Pancreas (tissue), 10 donors: ENCODE measurements around the gene DTD1. TPM values are rescaled to one million over a fixed set of nuclear protein-coding genes. Genes with fewer than 3 reads are reported as not detected.

ENCODE experiments used
- ATAC-seq, 4 donors: fragments of 200-7000 bp; cut with Tn5 transposase; one replicate each; pipeline versions ENCODE4 v1.8.0 to v1.9.1; 2020; ENCODE audit warnings: mild to moderate bottlenecking in 4 of 4, moderate library complexity in 4 of 4
- DNase-seq, 6 donors: peaks; one replicate each; pipeline ENCODE4 v3.0.0-alpha.2; 2020
- FAIRE-seq: peaks from 2 replicates; lab custom pipeline; 2012; peaks lifted over from hg19 to GRCh38; lab: Jason Lieb, UNC
- H3K27ac ChIP-seq, 4 donors: fragments of 200-600 bp; sonication (generic); 1 replicate in 3 of 4; 2 replicates in 1 of 4; pipeline versions ENCODE4 v1.5.0 to v1.8.0; 2020
- H3K27me3 ChIP-seq, 4 donors: fragments of 200-600 bp; one replicate each; pipeline ENCODE4 v1.8.0; 2021
- H3K36me3 ChIP-seq, 3 donors: fragments of 200-600 bp; sonication (generic) in 1 of 3; one replicate each; pipeline versions ENCODE4 v1.5.0 to v1.8.0; 2020 to 2021
- H3K4me1 ChIP-seq, 3 donors: fragments of 200-600 bp; one replicate each; pipeline ENCODE4 v1.8.0; 2021
- H3K4me3 ChIP-seq, 4 donors: fragments of 200-600 bp; sonication (generic) in 2 of 4; one replicate each; pipeline versions ENCODE4 v1.5.0 to v1.8.0; 2020 to 2021
- H3K9me3 ChIP-seq, 4 donors: fragments of 200-600 bp; one replicate each; pipeline ENCODE4 v1.8.0; 2021
- CTCF ChIP-seq, 4 donors: fragments of 200-600 bp; sonication (generic) in 3 of 4; IDR thresholded peaks; one replicate each; pipeline versions ENCODE4 v1.5.0 to v1.8.0; 2021; ENCODE audit warnings: antibody characterized with exemption in 4 of 4
- WGBS, 2 donors: extraction: QIAGEN DNeasy Blood & Tissue Kit; methylation state at CpG; one replicate each; pipeline ENCODE4 v1.1.7; 2013; 5-methylcytosine and 5-hydroxymethylcytosine counted together
- intact Hi-C, 3 donors: fragments of 100-400 bp; cut with DNase I; formaldehyde crosslinking; loops; one replicate each; pipeline versions ENCODE4 v1.11.1 to v1.14.2; 2022
- polyA plus RNA-seq, 2 donors: library from polyadenylated mRNA; stranded (reverse); fragments of 200-250 nt; gene quantifications; one replicate each; pipeline ENCODE4 v1.2.3, GENCODE V29; 2013
- total RNA-seq, 6 donors: library from RNA; stranded (reverse); fragmentation: NEBNext Ultra II Directional in 4 of 6; extraction: Animal tissue kit (Norgen Biotek cat#: 25700) in 4 of 6; gene quantifications; one replicate each; pipeline versions ENCODE4 v1.2.1 to v1.2.4, GENCODE V29; 2021 to 2023
- donor health status: healthy with polysubstance abuse.
- donor health status: DM: no; HTN: no; CAD: no; lungs with moderate emphysema.
- donor health status: DM: no; HTN: no; CAD: no.
- donor health status: control.
- donor health status: control.
- donor health status: Bipolar disorder and iron deficiency.
- donor health status: DM: yes; HTN: yes; CAD: no.
- donor health status: DM: no; HTN: no; CAD: no.
- donor health status: DM: no; HTN: no; CAD: no.
- donor health status: DM: yes; HTN: yes; CAD: no.

Gene DTD1
- total and polyA plus RNA-seq, 8 donors, result 7.4 to 20.6 (median 12.1) TPM

DNA sequence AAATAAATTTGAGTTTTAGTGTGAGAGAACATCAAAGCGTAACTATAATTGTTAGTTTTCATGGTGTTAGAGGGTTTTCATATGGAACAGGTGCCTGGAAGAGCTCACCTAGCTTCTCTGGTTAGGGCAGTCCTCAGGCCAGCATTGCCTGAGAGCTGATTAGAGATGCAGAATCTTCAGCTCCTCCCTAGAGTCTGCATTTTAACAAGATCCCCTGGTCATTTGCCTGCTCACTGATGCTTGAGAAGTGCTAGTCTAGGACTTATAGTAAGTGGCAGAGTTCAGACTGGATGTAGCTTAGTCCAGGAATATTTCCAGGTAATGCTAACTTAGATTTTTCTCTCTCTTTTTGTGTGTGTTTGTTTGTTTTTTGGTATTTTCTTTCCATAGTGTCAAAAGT lies 42.3 kb upstream of the DTD1 start:
- intact Hi-C loops, result no loop called here
- no peaks in the 10 kb centered on the region for H3K27me3 ChIP-seq
- FAIRE-seq (no peak), ATAC-seq (no peak), DNase-seq (no peak)
- peaks cover 8 to 17% (median 16%) of the 10 kb centered on the region in 3 donors for H3K4me1 ChIP-seq
- no peak overlapping the region for H3K4me3 ChIP-seq
- H3K27ac ChIP-seq, result no peak overlapping the region
- no peak for TF ChIP-seq CTCF (IDR thresholded peaks at IDR 0.05)
- H3K36me3 ChIP-seq, result peaks cover 0 to 39% (median 16%) of the 10 kb centered on the region in 3 donors
- no peaks in the 10 kb centered on the region for H3K9me3 ChIP-seq
- 97 to 100% methylated on average over 1 of the region's 1 CpG for WGBS, 2 donors

DNA sequence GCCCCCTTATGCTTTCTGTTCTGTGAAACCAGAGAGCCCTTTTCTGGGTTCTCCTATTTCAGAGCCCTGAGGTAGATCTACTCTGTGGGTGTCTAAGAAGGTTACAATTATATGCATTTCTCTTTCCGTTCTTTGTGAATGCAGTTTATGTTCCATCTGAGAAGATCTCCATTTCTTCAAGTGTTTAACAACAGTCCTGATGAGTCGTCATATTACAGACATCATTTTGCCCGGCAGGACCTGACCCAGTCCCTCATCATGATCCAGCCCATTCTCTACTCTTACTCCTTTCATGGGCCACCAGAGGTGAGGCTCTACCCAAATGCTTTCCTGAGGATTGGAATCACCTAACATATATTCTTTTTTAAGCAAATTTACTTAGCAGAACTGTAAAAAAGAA lies 39.4 kb upstream of the DTD1 start:
- DNase-seq, result no peak
- no peak for TF ChIP-seq CTCF (IDR thresholded peaks at IDR 0.05)
- H3K27me3 ChIP-seq, result no peaks in the 10 kb centered on the region
- FAIRE-seq, result no peak
- WGBS, 2 donors, result 94 to 95% methylated on average over 3 of the region's 3 CpGs
- intact Hi-C loops, result no loop called here
- H3K4me3 ChIP-seq, result no peak overlapping the region
- H3K4me1 ChIP-seq, result peaks cover 8 to 13% (median 13%) of the 10 kb centered on the region in 3 donors
- no peaks in the 10 kb centered on the region for H3K9me3 ChIP-seq
- no peak overlapping the region for H3K27ac ChIP-seq
- H3K36me3 ChIP-seq, result peaks cover 0 to 51% (median 23%) of the 10 kb centered on the region in 3 donors
- ATAC-seq, result no peak

GRCh38 chr20:18553746-18554145 lies 34.1 kb upstream of the DTD1 start:
- Histone ChIP-seq H3K27me3 (no peaks in the 10 kb centered on the region), H3K4me1 (no peaks in the 10 kb centered on the region), H3K9me3 (no peaks in the 10 kb centered on the region), H3K4me3 (no peak overlapping the region), H3K36me3 (peaks cover 0 to 65% (median 16%) of the 10 kb centered on the region in 3 donors), H3K27ac (no peak overlapping the region)
- ATAC-seq (no peak), FAIRE-seq (no peak), DNase-seq (no peak)
- TF ChIP-seq CTCF (IDR thresholded peaks at IDR 0.05), result no peak
- intact Hi-C loops, result no loop called here
- WGBS, 2 donors, result 96 to 99% methylated on average over 8 of the region's 8 CpGs

DNA sequence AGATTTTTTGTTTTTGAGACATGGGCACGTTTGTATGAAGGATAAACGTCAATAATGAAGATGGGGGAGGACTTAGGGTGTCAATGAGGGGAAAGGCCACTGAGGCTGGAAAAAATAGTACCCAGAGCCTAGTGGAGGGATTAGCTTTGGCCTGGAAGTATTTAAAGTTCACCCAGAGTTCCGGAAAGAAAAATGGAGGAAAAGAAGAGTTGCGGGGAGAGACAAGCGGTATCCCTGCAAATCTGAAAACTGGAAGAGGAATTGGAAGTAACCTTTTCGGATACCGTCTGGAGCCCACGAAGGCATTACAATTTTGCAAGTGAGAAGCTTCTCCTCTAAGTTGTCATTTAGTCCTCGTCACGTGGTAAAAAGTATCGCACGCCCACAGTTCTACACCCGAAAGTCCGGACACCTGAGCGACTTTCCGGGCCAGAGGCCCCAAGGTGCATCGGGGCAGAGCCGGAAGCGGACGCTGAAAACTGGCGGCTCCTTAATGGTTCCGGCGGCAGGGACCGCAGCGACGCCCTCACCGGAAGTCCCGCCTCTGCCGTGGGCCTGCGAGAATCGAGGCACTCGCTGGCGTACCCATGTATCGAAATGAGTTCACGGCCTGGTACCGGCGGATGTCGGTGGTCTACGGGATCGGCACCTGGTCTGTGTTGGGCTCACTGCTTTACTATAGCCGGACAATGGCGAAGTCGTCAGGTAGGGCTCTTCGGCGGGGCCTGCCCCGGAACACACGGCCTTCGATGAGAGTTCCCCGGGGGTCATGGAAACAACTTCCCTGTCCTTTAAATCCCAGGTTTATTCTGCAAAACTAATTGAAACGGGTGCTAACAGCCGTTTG lies 20.7 kb upstream of the DTD1 start, which contains the start of gene SMIM26:
Gene SMIM26, plus strand, starts transcription at position 541 of the 847 bp plus-strand sequence. Its CDS starts 47 bp downstream, at position 588.
- H3K9me3 ChIP-seq, result no peaks in the 10 kb centered on the region
- no peaks in the 10 kb centered on the region for H3K27me3 ChIP-seq
- 0 to 1% methylated on average over 51 of the region's 51 CpGs for WGBS, 2 donors
- ATAC-seq (peak; percentile 99 to 100 (median 99)), FAIRE-seq (no peak), DNase-seq (peak; percentile 91 to 96 (median 94))
- H3K4me3 ChIP-seq, result peak within 1 kb of the TSS; percentile 33 to 69 (median 50)
- TF ChIP-seq CTCF (IDR thresholded peaks at IDR 0.05), result no peak
- H3K27ac ChIP-seq, result peak within 1 kb of the TSS; percentile 70 to 81 (median 78)
- peaks cover 0 to 13% (median 6%) of the 10 kb centered on the region in 3 donors for H3K4me1 ChIP-seq
- H3K36me3 ChIP-seq, result no peaks in the 10 kb centered on the region
- intact Hi-C loops, result no loop called here

DNA sequence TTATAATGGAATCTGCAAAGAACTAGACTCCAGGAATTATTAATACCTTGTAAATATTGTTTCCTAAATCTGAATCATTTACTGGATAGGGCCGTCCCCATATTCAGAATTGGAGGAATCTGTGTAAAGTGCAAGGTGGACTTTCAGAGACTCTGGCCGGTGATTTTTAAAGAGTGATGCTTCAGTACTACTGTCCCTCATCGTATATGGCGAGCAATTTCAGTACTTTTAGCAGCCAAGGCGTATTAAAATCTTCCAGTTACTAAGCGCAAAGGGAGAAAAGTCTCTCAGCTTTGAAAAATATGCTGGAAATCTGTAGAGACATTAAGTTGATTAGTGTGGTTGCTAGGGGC lies 20.1 kb upstream of the DTD1 start:
- H3K4me3 ChIP-seq, result peak overlapping the region; percentile 33 to 69 (median 50)
- no peaks in the 10 kb centered on the region for H3K9me3 ChIP-seq
- DNase-seq (no peak), ATAC-seq (peak; percentile 14 to 63 (median 48)), FAIRE-seq (no peak)
- H3K27me3 ChIP-seq, result no peaks in the 10 kb centered on the region
- no peaks in the 10 kb centered on the region for H3K36me3 ChIP-seq
- intact Hi-C loops, result no loop called here
- peak overlapping the region; percentile 70 to 81 (median 78) for H3K27ac ChIP-seq
- 2 to 3% methylated on average over 6 of the region's 6 CpGs for WGBS, 2 donors
- H3K4me1 ChIP-seq, result peaks cover 3 to 13% (median 6%) of the 10 kb centered on the region in 3 donors
- TF ChIP-seq CTCF (IDR thresholded peaks at IDR 0.05), result no peak
